Measurements from ENCODE around the gene PRDM15.

Gene PRDM15, protein sequence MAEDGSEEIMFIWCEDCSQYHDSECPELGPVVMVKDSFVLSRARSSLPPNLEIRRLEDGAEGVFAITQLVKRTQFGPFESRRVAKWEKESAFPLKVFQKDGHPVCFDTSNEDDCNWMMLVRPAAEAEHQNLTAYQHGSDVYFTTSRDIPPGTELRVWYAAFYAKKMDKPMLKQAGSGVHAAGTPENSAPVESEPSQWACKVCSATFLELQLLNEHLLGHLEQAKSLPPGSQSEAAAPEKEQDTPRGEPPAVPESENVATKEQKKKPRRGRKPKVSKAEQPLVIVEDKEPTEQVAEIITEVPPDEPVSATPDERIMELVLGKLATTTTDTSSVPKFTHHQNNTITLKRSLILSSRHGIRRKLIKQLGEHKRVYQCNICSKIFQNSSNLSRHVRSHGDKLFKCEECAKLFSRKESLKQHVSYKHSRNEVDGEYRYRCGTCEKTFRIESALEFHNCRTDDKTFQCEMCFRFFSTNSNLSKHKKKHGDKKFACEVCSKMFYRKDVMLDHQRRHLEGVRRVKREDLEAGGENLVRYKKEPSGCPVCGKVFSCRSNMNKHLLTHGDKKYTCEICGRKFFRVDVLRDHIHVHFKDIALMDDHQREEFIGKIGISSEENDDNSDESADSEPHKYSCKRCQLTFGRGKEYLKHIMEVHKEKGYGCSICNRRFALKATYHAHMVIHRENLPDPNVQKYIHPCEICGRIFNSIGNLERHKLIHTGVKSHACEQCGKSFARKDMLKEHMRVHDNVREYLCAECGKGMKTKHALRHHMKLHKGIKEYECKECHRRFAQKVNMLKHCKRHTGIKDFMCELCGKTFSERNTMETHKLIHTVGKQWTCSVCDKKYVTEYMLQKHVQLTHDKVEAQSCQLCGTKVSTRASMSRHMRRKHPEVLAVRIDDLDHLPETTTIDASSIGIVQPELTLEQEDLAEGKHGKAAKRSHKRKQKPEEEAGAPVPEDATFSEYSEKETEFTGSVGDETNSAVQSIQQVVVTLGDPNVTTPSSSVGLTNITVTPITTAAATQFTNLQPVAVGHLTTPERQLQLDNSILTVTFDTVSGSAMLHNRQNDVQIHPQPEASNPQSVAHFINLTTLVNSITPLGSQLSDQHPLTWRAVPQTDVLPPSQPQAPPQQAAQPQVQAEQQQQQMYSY

DNA sequence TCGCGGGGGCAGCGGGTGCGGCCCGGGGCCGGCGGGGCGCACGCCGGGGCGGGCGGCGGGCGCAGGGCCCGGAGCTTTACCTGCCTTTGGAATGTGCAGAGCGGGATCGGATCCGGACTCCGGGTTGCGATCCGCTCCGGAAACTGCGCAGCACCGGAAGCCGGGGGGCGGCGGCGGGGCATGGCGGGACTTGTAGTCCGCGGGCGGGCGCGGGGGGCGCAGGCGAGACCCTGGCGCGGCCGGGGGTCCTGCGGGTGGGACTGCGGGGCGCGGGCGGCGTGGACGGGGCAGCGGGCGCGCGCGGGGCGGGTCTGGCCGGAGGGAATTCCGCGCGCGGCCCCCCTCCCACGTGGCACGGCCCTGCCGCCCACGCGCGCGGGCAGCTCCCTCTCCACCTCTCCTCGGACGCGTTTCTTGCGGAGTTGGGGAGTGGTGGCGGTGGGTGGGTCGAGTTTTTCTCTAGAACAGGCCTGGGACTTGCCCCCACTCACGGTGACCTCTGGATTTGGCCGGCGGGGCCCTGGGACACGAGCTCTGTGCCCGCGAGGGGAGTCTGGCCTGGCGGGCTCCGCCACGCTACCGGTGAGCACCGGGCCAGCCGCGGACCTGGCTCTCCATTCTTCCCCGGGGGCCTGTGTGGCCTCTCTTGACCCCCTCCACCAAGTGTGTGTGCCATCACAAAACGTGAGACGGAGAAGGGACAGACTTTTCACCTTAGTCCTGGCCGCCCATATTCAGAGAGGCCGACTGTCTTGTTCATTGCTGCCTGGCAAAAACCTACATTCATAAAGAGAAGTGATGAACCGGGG lies at the start of gene PRDM15:
Gene PRDM15, minus strand, starts transcription at position 155 of the 809 bp plus-strand sequence. CDS start 18,981 bp downstream, outside the sequence.
- DNase-seq (ENCODE audit: low read depth): peak; percentile 26

DNA sequence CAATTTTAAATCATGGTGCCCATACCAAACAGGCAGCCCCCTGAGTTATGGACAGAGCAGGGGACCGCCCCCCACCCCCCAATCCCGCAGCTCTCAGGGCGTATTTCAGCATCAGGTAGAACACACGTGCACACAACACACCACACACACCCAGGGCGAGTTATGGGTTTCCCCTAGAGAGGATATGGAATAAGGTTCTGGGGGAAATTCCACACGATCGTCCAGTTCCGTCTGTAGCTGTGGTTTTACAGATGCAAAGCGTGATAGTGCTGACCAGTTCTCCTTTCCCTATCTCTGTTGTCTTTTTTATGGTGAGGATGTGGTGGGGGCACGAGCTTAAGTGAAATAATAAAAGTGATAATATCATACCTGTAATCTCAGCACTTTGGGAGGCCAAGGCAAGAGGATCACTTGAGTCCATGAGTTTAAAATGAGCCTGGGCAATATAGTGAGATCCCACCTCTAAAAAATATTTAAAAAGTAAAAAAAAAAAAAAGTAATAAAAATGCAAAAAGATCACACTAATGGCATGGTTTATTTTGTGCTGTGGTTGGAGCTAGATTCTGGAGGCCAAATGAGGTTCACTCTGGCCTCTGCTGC lies 49.6 kb upstream of the PRDM15 start:
- no peak for DNase-seq (ENCODE audit: low read depth)

DNA sequence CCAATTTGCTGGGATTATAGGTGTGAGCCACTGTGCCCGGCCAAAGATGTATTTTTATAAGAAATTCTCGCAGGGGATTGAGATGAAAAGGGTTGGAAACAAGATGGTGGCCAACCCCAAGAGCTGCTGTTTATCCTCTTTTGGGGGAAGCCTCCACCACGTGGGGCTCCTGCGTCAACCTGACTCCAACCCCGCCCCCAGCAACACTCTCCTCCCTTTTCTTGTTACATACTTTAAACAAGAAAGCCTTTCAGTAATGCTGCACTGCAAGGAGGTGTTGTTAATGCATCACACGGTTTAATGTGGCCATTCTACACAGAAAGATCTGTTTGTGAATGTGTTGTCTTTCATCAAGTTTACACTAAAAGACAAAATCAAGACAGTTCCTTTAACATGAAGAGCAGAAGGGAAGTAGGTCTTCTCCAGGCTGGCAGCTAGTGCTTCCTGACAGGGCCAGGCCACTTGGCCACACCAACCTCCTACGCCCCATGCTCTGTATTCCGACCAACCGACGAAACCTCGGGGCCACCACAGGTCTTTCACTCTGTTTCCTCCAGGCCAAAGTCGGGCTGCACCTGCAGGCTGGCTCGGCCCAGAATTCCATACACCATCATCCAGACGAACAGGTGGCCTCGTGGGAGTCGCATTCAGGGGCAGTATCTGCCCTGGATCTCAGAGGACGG lies 48.7 kb upstream of the PRDM15 start:
- no peak for DNase-seq (ENCODE audit: low read depth)

DNA sequence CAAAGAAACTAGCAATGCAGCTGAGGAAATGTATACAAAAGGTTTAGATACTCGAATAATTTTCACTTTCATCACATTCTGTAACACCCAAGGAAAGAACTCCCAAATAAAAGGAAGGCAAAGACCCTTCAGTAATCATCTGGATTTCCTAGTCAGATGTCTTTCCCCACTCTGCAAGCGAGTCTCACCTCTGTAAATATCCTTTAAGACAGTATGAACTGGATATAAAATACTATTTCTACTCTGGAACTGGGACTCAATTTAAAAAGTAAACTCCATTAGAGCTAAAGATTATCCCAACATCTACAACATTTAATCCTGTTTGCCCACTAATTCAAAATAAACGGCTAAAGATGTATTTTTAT lies 47.6 kb upstream of the PRDM15 start:
- no peak for DNase-seq (ENCODE audit: low read depth)

DNA sequence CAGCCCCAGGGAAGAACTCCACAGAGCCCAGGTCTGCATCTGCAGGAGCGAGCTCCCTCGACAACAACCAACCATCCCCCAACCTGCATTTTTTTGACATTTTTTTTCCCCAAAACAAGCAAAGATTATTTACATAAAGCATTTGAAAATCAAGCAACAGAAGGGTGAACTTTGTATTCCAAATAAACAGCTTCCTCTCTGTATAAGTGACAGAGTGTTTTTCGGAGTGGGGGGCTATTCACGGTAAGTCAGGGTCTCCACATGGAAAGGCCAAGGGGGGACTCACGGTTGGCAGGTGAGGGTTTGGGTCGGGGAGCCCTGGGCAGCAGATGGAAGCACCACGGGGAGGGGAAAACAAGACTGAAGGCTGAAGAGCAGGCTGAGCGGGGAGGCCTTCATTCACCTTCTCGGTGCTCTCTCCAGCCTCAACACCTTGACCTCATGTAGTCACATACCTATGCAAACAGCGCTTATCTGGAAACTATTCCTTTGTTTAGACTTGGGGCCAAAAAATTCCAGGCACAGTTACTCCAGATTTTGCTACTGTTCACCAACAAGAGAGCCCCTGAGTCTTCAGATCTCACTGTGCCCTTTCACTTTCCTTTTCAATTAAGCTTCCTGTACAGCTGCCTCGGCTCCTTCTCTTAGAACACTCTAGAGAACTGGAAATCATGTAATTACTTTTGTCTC lies 47.1 kb upstream of the PRDM15 start:
- no peak for DNase-seq (ENCODE audit: low read depth)

DNA sequence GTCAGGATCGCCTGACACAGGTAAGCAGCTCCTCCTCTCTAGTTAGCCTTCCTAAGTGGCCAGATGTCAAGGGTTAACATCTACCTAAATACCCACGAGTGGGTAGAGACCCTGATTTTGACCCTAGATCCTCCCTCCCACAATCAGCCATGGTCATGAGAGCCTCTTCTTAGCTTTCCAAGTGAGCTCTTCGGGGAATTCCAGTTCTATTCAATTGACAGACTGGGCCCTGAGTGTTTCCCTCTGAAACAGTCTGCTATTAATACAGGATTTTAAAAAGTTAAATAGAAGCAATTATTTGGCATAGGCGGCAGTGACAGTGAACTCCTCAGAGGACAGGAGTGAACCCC lies 46.6 kb upstream of the PRDM15 start:
- DNase-seq (ENCODE audit: low read depth): no peak

DNA sequence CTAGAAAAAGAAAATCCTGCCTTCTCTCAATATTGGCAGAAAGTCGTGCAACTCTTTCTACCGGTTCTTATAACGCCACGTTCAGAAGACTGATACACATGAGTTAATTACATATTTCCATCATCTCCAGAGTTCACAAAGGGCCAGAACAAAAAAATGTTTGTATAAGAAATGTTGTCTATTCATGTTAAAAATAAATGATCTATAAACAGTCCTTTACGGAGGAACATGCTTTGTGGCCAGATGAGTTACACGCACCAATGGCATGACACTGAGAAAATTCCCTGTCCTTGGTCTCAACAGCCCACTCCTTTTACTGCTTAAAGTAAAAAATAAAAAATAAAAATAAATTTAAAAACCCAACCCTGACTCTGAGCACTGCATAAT lies 45.2 kb upstream of the PRDM15 start:
- DNase-seq (ENCODE audit: low read depth): no peak

DNA sequence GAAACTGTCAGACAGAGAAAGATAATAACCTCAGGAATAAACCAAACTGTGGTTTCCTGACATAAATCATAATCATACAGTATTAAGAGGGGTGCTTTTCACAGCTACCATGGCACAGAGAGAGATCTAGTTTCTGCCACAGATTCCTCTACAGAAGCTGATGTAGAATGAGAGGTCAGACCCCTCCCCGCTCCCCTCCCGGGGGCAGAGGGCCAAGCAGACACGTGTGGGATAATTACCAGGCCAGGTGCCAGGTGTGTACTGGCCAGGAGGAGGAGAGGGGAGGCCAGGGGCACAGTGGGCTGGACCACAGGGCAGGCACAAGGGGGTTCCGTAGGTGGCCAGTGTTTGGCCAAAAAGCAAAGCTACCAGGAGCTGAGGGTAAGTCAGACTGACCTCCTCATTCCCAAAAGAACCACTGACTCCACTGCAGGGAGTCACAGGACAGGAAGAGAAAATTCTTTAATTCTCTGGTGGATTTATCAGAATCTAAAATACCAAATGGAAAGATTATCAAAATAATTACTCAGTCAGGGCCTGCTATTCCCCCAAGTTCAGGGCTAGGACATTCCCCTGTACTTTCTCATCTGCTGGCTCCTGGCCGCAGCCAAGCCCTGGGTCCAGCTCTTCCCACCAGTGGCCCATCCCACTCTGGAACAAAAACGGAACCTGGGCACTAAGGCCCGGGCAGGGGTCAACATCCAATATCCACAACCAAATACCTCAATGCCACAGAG lies 44.7 kb upstream of the PRDM15 start:
- no peak for DNase-seq (ENCODE audit: low read depth)

DNA sequence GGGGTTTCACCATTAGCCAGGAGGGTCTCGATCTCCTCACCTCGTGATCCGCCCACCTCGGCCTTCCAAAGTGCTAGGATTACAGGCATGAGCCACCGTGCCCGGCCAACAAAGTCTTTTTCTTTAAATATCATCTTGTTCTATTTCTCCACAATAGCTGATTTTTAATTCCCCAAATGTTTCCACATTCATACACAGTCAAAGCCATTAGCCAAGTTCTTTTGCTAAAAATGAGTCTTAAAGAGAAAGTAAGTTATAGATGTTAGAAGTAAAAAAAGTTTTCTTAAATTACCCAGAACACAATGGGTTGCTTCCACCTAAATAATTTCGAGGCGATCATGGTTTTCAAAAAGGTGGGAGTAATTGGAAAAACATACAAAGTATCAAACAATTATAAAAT lies 44.0 kb upstream of the PRDM15 start:
- DNase-seq (ENCODE audit: low read depth): no peak

DNA sequence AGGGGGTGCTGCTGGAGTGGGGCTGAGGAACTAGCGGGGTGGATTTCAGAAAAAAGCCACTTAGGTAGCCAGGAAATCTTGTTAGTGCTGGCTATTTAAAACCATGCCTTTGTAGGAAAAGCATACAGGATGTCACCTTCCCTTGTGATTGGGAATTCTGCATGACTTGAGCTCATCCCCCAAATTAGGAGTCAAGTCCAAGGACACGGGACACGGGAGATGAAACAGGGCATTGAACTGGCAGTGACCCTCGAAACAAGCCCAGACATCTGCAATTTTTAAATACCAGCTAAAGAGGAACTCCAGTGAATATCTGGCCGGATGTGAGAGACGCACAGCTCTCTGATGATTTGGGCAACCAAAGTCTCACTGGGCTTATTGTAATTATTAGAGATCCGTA lies 41.9 kb upstream of the PRDM15 start:
- DNase-seq (ENCODE audit: low read depth): no peak

DNA sequence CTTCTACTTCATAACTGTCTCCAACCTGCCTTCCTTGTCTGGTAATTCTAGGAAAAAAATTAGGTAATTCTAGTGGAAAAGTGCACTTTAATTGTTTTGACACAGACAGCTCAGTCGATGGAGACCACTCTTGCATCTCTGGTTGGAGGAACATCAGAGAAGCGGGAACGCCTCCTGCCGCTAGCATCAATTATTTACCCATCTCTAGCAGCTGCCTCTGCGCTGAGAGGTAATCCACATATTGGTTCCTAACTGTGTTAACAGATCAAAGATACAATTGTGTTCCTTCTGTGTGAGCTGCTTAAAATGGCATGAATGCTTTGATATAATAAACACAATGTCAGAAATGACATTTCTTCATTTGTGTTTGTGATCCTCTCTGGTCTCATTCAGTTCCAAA lies 41.3 kb upstream of the PRDM15 start:
- DNase-seq (ENCODE audit: low read depth): no peak

DNA sequence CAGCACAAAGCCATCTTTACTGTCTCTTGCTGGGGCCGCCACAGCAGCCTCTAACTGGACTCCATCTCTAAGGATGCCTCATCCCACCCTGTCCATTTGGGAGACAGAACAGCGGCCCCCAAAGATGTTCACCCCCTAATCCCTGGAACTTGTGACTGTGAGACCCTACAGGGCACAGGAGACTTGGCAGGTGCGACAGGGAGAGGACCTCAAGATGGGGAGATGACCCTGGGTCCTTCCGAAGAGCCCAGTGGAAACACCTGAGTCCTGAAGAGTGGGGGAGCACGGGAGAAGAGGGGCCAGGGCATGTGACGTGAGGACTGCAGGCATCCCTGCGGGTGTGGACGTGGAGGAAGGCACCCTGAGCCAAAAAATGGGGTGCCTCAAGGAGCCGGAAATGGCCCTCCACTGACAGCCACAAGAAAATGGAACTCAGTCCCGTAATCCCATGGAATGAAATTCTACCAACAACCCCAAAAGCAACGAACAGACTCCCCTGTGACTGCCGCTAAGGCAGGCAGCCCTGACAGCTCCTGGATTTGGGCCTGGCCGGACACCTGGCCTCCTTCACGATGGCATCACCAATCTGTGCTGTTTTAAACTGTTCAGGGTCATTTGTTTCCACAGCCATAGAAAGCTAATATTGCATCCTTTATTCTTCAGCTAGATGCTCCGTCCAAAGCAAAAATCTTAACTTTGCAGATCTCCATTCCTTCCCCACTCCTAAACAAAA lies 40.7 kb upstream of the PRDM15 start:
- DNase-seq (ENCODE audit: low read depth): no peak

DNA sequence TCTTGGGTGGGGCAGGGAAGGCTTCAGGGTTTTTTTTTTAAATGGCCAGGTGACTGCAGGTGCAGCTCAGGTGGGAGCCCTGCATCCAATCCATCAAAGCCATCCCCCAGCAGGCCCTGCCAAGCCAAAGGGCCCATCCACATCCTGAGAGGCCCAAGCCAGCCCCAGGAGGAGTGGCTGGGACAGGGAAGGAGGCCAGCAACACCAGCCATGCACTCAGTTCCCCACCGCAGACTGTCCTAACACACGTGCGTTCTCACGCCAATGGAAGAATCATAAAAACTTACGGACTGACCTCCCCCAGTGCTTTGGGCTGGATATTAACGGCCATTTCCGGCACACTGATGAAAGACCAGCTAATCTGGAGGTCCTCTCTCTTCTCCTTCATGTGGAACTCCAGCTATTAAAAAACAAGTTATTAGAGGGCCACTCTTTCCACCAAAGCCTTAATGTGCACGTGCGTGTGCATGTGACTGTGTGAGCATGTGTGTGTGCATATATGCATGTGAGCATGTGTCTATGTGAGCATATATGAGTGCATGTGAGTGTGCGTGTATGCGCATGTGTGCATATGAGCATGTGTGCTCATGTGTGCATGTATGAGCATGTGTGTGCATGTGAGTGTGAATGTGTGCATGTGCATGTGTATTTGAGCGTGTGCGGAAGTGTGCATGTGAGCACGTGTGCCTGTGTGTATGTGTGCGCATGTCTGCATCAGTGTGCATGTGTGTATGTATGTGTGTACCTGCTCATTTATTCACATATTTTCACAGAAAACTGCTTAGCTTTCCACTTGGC lies 39.6 kb upstream of the PRDM15 start:
- DNase-seq (ENCODE audit: low read depth): no peak

DNA sequence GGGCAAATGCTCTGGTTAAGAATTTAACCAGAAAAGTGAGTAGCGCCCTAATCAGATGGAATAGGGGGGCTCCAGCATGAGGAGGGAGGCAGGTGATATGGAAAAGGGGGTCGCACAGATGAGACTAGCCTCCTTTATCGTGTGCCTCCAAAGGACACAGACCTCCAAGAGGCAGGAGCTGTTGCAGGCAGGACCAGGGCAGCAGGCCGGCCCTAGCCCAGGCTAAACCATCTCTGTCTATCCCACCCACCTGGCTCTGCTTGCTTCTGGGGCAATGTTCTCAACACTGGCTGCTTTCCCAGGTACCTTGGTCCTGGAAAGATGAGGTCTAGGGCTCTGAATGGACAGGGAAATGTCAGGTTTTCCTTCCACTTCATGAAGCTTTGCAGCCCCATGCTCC lies 38.4 kb upstream of the PRDM15 start:
- DNase-seq (ENCODE audit: low read depth): no peak

DNA sequence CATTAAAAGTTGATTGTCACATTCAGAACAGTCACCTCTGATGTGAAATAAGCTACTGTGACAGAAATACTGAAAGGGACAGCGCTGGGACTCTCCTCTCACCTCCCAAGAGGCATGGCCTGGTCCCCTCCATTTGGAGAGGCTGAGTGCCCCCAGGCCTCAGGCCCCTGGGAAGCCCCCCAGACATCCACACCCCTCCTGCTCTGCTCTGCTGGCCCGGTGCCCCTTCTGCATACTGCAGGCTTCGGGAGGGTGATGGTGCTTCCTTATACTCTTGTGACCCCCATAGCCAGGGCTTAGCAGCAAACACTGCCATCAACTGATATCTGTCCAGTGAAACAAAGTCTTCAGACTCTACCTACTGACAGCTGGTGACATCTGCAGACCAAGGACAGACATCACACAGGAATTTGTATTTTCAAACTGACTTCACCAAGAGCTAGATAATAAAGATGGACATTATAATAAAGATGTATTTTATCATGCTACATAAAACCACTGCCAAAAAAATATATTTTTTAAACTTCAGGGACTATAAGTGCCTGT lies 37.8 kb upstream of the PRDM15 start:
- DNase-seq (ENCODE audit: low read depth): no peak

DNA sequence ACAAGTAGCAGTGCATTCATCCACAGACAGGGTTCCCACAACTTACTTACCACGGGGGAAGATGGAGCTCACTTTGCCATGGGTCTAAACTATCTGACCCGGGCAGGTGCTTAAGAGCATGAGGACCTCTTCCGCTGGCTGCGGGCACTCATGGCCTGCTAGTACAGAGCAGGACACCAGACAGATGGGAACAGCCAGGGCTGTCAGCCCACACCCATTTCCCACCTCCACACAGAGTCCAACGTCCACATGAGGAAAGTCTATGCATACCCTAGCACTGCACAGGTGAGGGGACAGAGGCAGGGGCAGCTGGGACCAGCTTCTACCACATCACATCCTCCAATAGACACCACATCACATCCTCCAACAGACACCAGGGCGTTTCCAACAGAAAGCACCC lies 35.8 kb upstream of the PRDM15 start:
- DNase-seq (ENCODE audit: low read depth): no peak

DNA sequence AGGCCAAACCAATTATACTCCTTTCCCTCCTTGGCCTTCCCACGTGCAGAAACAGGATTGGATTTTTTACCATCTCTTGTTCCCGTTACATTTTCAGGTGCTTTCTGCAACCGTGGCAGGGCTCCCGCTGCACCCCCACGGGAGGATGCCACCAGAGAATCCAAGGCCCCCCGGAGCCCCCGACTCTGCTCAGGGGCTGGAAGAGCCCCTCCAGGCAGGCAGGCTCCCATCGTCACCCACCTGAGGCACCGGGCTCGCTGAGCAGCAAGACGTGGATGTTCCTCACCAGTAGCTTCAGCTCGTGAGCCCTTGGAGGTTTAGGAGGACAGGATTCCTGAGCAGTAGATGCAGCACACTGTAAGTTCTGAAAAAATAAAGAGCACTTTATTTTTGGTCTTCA lies 35.2 kb upstream of the PRDM15 start:
- DNase-seq (ENCODE audit: low read depth): no peak

DNA sequence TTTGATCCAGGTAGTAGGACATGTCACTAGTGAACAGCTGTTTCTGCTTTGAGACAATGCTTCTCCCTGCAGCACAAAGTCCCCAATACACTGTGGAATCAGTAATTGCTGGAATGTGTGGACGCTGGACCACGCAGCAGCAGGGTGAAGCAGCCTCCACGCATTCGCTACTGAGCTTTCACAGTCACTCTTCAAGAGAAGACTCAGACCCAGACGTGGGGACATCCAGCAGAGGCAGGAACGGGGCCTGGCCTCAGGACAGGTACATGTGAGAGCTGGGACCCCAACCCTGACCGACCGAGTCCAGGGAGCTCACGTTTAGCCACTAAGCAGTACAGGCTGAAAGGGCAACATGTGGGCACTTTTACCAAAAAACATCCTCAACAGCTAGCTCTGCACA lies 34.1 kb upstream of the PRDM15 start:
- no peak for DNase-seq (ENCODE audit: low read depth)
